Endodermal cell (in vitro differentiated cells): ENCODE data around the gene IL10RB. TPM values are rescaled to one million over a fixed set of nuclear protein-coding genes. Genes with fewer than 3 reads are reported as not detected.

ENCODE experiments used
- DNase-seq: peaks from one replicate; pipeline ENCODE4 v3.0.0-alpha.2; 2017
- H3K27ac ChIP-seq: 2 replicates; pipeline ENCODE4 v1.5.1; 2013; ENCODE audit warnings: mild to moderate bottlenecking, low read depth, low read length, moderate library complexity
- H3K27me3 ChIP-seq: 2 replicates; pipeline ENCODE4 v1.6.1; 2013; ENCODE audit warnings: mild to moderate bottlenecking, low read length, moderate library complexity; ENCODE audit not compliant: insufficient read depth, control insufficient read depth, poor library complexity, severe bottlenecking
- H3K36me3 ChIP-seq: 2 replicates; pipeline ENCODE4 v1.7.0; 2013; ENCODE audit warnings: mild to moderate bottlenecking, low read length, moderate library complexity; ENCODE audit not compliant: control insufficient read depth, insufficient read depth
- H3K4me1 ChIP-seq: one replicate; pipeline ENCODE4 v1.7.0; 2013; ENCODE audit warnings: low read length; ENCODE audit not compliant: control insufficient read depth, insufficient read depth
- H3K4me3 ChIP-seq: 2 replicates; pipeline ENCODE4 v1.5.1; 2013; ENCODE audit warnings: mild to moderate bottlenecking, low read length, moderate library complexity
- H3K9ac ChIP-seq: 2 replicates; pipeline ENCODE4 v1.6.1; 2013; ENCODE audit warnings: mild to moderate bottlenecking, low read length, moderate library complexity; ENCODE audit not compliant: poor library complexity, severe bottlenecking; ENCODE audit errors: extremely low read depth
- H3K9me3 ChIP-seq: 2 replicates; pipeline ENCODE4 v1.6.1; 2013; ENCODE audit warnings: mild to moderate bottlenecking, low read length, moderate library complexity; ENCODE audit not compliant: control insufficient read depth
- H3K27ac Mint-ChIP-seq: 2 replicates; pipeline ENCODE4 v1.8.0; 2020; ENCODE audit warnings: mixed read lengths
- H3K27me3 Mint-ChIP-seq: 2 replicates; pipeline ENCODE4 v1.8.0; 2021; ENCODE audit warnings: mild to moderate bottlenecking, mixed read lengths; ENCODE audit not compliant: insufficient read depth
- H3K36me3 Mint-ChIP-seq: 2 replicates; pipeline ENCODE4 v1.8.0; 2020; ENCODE audit warnings: low read depth, mixed read lengths
- H3K4me1 Mint-ChIP-seq: 2 replicates; pipeline ENCODE4 v1.8.0; 2020; ENCODE audit warnings: mixed read lengths
- H3K4me3 Mint-ChIP-seq: 2 replicates; pipeline ENCODE4 v1.8.0; 2020; ENCODE audit warnings: mild to moderate bottlenecking, moderate library complexity, mixed read lengths
- H3K9me3 Mint-ChIP-seq: 2 replicates; pipeline ENCODE4 v1.8.0; 2020; ENCODE audit warnings: mild to moderate bottlenecking, mixed read lengths
- WGBS, 2 experiments: methylation state at CpG; one replicate each; pipeline versions ENCODE4 v1.1.5 to v1.1.7; 2013; ENCODE audit warnings: missing lambda C conversion rate in 2 of 2, mixed read lengths in 1 of 2; ENCODE audit not compliant: insufficient coverage in 1 of 2, insufficient read length in 1 of 2; 5-methylcytosine and 5-hydroxymethylcytosine counted together
- total RNA-seq, 2 donors: library from RNA; stranded (reverse); fragmentation: NEBNext Ultra II Directional in 1 of 2; extraction: Animal tissue kit (Norgen Biotek cat#: 25700) in 1 of 2; gene quantifications; 2 replicates in 1 of 2; 3 replicates in 1 of 2; pipeline ENCODE4 v1.2.1, GENCODE V29; 2021
- TF ChIP-seq, protein P1 (sequence below): fragments of 200-600 bp; sonication (generic); conservative IDR thresholded peaks from 2 replicates; pipeline ENCODE4 v1.5.0; 2021; ENCODE audit warnings: antibody characterized with exemption, mild to moderate bottlenecking

The IL10RB gene
- total RNA-seq, 2 donors from 2014 or later = 4.1 to 5.3 TPM

- H3K9me3 Mint-ChIP-seq = peaks cover 13% of the 10 kb centered on the region
- peak; percentile 19 for DNase-seq
- WGBS, 2 experiments = 96 to 100% methylated on average over 3 to 7 of the region's 7 CpGs
- TF ChIP-seq, protein P1, sequence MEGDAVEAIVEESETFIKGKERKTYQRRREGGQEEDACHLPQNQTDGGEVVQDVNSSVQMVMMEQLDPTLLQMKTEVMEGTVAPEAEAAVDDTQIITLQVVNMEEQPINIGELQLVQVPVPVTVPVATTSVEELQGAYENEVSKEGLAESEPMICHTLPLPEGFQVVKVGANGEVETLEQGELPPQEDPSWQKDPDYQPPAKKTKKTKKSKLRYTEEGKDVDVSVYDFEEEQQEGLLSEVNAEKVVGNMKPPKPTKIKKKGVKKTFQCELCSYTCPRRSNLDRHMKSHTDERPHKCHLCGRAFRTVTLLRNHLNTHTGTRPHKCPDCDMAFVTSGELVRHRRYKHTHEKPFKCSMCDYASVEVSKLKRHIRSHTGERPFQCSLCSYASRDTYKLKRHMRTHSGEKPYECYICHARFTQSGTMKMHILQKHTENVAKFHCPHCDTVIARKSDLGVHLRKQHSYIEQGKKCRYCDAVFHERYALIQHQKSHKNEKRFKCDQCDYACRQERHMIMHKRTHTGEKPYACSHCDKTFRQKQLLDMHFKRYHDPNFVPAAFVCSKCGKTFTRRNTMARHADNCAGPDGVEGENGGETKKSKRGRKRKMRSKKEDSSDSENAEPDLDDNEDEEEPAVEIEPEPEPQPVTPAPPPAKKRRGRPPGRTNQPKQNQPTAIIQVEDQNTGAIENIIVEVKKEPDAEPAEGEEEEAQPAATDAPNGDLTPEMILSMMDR = no peak
- peaks cover 46% of the 10 kb centered on the region for H3K36me3 Mint-ChIP-seq
- Histone ChIP-seq H3K4me1 (no peaks in the 10 kb centered on the region), H3K4me3 (no peak overlapping the region), H3K36me3 (peaks cover 38% of the 10 kb centered on the region), H3K27ac (no peak overlapping the region), H3K27me3 (no peaks in the 10 kb centered on the region), H3K9ac (no peak overlapping the region), H3K9me3 (peaks cover 8% of the 10 kb centered on the region)
- H3K27me3 Mint-ChIP-seq = peaks cover 2% of the 10 kb centered on the region
- no peaks in the 10 kb centered on the region for H3K4me1 Mint-ChIP-seq
- H3K4me3 Mint-ChIP-seq = no peak overlapping the region
- H3K27ac Mint-ChIP-seq = no peak overlapping the region
Observed at GRCh38 chr21:33259995-33260394, 6.2 kb upstream of the IL10RB start.

- Histone ChIP-seq H3K9ac (no peak overlapping the region), H3K27ac (no peak overlapping the region), H3K4me3 (no peak overlapping the region), H3K27me3 (no peaks in the 10 kb centered on the region), H3K9me3 (peaks cover 8% of the 10 kb centered on the region), H3K4me1 (no peaks in the 10 kb centered on the region), H3K36me3 (peaks cover 28% of the 10 kb centered on the region)
- TF ChIP-seq, protein P1 = no peak
- no peak for DNase-seq
- WGBS, 2 experiments = 94 to 100% methylated on average over 1 of the region's 3 CpGs
- no peak overlapping the region for H3K4me3 Mint-ChIP-seq
- peaks cover 7% of the 10 kb centered on the region for H3K27me3 Mint-ChIP-seq
- H3K27ac Mint-ChIP-seq = no peak overlapping the region
- H3K36me3 Mint-ChIP-seq = peaks cover 33% of the 10 kb centered on the region
- peaks cover 13% of the 10 kb centered on the region for H3K9me3 Mint-ChIP-seq
- H3K4me1 Mint-ChIP-seq = peaks cover 4% of the 10 kb centered on the region
Observed at GRCh38 chr21:33261635-33262034, 4.5 kb upstream of the IL10RB start.

- no peak overlapping the region for H3K4me3 Mint-ChIP-seq
- no peak overlapping the region for H3K9ac ChIP-seq
- H3K36me3 Mint-ChIP-seq = peaks cover 20% of the 10 kb centered on the region
- peaks cover 12% of the 10 kb centered on the region for H3K27me3 Mint-ChIP-seq
- TF ChIP-seq, protein P1 = no peak
- H3K4me1 ChIP-seq = no peaks in the 10 kb centered on the region
- H3K27me3 ChIP-seq = no peaks in the 10 kb centered on the region
- no peak overlapping the region for H3K27ac ChIP-seq
- peaks cover 6% of the 10 kb centered on the region for H3K9me3 Mint-ChIP-seq
- H3K4me1 Mint-ChIP-seq = peaks cover 10% of the 10 kb centered on the region
- peaks cover 16% of the 10 kb centered on the region for H3K36me3 ChIP-seq
- WGBS, 2 experiments = 95 to 96% methylated on average over 9 to 11 of the region's 11 CpGs
- DNase-seq = peak; percentile 28
- peaks cover 3% of the 10 kb centered on the region for H3K9me3 ChIP-seq
- H3K27ac Mint-ChIP-seq = no peak overlapping the region
- H3K4me3 ChIP-seq = no peak overlapping the region
Observed at GRCh38 chr21:33262921-33263320, 3.2 kb upstream of the IL10RB start.
